Embryonic facial prominence (tissue), 1 donor: ENCODE results near the gene SH3TC1.

Experiments
- DNase-seq: peaks from one replicate; pipeline ENCODE4 v3.0.0-alpha.2; 2016; ENCODE audit errors: extremely low spot score

SH3TC1 gene

GRCh38 chr4:8163436-8164193 is 35.5 kb upstream of the SH3TC1 start:
- no peak for DNase-seq

GRCh38 chr4:8164194-8164565 is 34.9 kb upstream of the SH3TC1 start:
- no peak for DNase-seq

DNA sequence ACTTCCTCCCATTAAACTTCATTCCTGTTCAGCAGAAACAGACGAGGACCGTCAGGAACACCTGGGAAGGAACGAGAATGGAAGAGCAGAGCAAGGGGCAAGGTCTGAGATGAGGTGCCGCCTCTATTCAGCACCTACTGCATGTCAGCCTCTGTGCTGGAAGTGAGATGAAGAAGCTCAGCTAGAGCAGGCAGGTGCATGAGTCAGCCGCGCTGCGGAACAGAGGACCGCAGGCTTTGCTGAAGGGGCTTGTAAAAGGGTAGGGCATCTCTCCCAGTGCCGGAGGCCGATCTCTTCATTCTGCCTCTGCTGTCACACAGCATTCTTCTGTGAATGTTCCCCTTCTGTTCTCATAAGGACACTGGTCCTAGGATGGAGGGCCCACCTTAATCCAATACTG is 34.4 kb upstream of the SH3TC1 start:
- no peak for DNase-seq

- no peak for DNase-seq
Observed at GRCh38 chr4:8165374-8165896, 33.7 kb upstream of the SH3TC1 start.

DNA sequence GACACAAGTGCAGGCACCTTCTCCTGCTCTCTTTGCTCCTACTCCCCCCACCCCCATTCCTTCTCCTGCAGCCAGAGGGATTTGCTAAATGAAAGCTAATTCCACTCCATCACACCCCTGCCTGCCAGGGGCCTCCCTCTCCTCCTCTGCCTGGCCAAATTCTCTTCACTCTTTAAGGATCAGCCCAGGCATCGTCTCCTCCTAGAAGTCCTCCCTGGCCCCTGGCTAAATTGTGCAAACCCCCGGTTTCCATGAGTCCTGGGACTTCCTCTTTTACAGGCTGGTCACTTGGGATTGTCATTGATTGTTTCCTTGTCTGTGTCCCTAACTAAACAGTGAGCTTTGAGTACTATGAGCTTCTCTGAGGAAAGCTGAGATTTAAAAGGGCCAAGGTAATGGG is 31.8 kb upstream of the SH3TC1 start:
- no peak for DNase-seq

- DNase-seq: no peak
Observed at GRCh38 chr4:8167815-8168214, 31.3 kb upstream of the SH3TC1 start.

- DNase-seq: no peak
Observed at GRCh38 chr4:8168232-8168631, 30.9 kb upstream of the SH3TC1 start.

DNA sequence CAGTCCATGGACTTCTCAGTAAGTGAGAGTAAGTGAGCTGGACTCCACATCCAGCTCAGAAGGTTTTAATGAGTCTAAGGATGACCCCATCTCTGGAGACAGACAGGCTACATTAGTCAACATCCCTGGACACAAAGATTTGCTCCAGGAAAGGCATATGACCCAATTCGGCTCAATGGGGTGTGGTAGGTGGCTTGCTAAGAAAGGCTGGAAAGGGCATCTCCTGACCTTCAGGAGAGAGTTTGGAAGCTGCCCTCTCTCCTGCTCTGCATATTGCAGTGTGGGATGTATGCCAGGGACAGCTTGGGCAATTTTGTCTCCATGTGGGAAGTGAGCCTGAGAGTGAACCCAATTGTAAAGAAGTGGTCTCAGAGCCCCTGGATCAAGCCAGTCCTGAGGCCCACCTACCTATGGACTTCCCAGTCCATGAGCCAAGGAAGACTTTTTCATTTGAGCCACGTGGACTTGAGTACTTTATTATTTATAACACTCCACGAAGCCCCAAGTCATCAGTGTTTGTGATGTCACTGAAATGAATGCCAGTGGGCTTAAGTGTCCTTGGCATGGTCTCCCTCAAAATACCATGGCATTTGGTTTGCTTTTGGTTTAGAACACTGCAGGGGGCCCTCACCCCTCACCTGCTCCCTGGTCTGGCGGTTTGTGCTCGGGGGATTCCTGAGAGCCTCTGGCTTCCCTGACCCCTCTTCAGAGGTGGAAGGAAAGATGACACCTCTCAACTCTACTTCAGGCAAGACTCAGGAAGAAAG is 30.1 kb upstream of the SH3TC1 start:
- no peak for DNase-seq

DNA sequence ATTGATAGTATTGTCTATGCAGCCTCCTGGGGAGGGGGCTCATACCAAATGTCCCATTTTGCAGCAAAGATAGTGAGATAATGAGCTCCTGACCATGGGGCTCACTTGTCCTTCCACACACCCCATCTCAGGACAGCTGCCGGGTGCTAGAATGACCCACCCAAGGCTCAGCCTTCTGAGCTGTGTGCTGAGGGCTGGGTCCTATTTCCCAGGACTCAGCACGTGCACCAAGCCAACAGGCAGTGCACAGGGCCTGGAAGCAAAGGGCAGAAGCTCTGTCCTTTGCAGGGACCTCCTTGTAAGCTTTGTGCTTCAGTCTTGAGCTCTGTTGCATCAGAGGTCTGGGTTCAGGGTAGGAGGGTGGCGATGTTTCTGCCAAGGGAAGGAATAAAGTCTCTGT is 29.3 kb upstream of the SH3TC1 start:
- no peak for DNase-seq

DNA sequence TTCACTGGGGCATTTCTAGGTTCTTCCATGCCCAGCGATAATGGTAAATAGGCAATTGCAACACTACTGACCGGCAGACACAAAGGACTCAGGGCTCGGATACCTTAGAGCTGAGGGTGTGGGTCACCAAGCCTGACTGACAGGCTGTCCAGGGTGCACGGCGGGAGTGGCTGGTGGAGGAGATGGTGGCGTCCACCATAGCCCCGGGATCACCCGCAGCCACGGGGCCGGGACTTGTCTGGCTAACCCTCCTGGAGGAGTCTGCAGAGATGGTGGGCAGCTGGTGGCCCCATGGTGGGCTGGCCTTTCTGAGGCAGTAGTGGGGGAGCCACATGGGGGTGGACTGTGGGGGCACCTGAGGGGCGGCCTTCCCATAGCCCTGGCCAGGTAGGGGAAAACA is 28.7 kb upstream of the SH3TC1 start:
- no peak for DNase-seq

GRCh38 chr4:8171266-8171665 is 27.8 kb upstream of the SH3TC1 start:
- DNase-seq: no peak

DNA sequence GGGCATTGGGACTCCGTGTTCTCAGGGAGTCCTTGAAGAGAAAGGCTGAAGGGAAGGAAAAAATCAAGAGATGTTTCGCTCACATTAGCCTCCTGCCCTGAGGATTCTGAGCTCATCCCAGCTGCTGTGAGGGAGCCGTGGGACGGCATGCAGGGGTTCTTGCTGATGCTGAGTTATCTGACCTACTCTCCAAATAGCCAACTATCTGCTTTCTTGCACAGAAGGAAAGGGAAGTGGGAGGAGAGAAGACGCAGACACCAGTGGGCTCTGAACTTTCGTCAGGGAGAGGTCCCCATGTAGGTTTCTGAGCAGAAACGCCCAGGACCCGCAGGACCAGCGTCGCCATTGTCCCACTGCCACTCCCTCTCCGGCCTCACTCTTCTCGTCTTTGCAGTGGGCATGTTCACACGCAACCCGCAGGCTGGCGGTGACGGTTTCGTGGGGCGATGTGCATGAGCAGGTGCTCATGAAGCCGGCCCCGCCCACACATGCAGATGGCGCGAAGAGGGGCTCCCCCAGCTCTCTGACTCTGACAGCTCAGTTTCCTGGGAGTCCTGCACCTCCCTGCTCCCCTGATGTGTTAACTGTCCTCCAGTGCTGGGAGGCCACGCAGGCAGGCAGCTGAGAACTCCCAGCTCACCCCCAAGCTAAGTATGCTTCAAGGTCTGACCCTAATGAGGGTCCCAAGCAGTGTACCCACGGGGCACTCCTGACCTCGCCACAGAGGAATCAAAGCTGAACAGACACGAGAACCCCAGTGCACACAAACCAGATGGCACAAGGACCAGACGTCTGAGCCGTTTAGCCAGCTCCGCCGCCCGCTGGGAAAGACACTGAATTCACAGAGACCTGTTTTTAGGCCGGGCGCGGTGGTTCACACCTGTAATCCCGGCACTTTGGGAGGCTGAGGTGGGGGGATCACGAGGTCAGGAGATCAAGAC is 26.8 kb upstream of the SH3TC1 start:
- DNase-seq: no peak

DNA sequence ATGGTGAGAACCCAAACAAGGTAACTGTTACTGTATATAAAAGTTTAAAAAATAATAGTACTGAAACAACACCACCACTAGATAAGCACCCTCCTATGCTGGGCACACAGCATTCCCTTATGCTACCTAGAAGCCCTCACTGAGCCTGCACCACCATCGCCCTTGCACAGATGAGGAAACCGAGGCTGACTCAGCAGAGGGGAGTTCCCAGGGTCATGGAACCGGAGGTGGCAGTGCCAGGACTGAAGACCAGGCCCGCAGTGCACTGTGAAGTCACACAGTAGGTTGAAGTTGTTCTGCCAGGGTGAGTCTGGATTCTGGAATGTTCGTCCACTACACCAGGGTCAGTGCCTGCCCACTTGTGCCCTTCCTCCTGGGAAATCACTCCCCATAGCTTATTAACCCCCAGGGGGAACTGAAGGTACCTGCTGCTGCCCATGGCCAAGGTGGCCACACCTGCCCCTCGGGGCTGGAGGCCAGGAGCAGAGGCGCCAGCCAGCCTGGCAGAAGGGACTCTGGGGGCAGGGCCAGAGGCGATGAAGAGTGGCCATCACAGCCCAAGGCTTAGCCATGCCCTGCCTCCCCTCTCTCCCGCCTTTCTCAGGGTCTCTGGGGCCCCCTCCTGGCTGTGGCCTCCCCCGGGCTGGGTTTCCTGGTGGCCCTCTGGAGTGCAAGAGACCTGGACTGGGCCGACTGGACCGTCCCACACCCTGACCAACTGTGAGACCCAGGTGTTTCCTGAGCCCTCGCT is 25.4 kb upstream of the SH3TC1 start:
- no peak for DNase-seq

GRCh38 chr4:8174970-8175369 is 24.1 kb upstream of the SH3TC1 start:
- DNase-seq: no peak

GRCh38 chr4:8175686-8176085 is 23.4 kb upstream of the SH3TC1 start:
- DNase-seq: no peak

- no peak for DNase-seq
Observed at GRCh38 chr4:8176547-8177399, 22.3 kb upstream of the SH3TC1 start.

DNA sequence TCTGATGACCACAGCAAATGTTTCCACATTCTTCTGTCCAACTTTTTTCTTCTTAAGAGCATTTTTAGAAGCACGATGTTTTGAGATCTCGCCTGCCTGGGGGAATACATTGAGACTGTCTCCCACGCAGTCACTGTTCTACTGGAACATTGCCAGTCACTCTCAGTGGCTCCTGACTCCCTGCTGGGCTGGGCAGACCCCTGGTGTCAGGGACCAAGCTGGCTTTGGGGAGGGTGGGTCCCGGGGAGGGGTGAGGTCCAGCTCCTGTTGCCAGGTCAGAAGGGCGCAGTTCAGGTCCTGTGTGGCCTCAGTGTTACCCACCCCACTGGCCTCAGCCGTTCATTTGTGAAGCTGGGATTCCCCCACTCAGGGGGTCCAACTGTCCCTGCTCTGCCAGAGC is 21.5 kb upstream of the SH3TC1 start:
- no peak for DNase-seq

GRCh38 chr4:8177956-8178355 is 21.1 kb upstream of the SH3TC1 start:
- DNase-seq: no peak

- DNase-seq: no peak
Observed at GRCh38 chr4:8179074-8179473, 20.0 kb upstream of the SH3TC1 start.

GRCh38 chr4:8179771-8180170 is 19.3 kb upstream of the SH3TC1 start:
- no peak for DNase-seq
